Panc1 (cell line): ENCODE measurements around the gene WDR93. TPM values are rescaled to one million over a fixed set of nuclear protein-coding genes. Genes with fewer than 3 reads are reported as not detected.

ENCODE experiments used
- ATAC-seq: fragments of 200-7000 bp; cut with Tn5 transposase; 2 replicates; pipeline ENCODE4 v1.9.1; 2020; ENCODE audit warnings: mild to moderate bottlenecking, moderate library complexity
- BruUV-seq: library from RNA; stranded (reverse); fragments of 400-500 nt; replicated peaks from 2 replicates; lab custom pipeline; 2021; lab: Mats Ljungman, UMichigan
- CTCF ChIA-PET: fragments of 300-600 bp; sonication (Branson Sonifier 250); formaldehyde crosslinking; loops from one replicate; lab custom pipeline; 2022; ENCODE audit warnings: antibody characterized with exemption; lab: Charles Lee
- POLR2A ChIA-PET: fragments of 300-600 bp; sonication (Branson Sonifier 250); formaldehyde crosslinking; loops from one replicate; lab custom pipeline; 2022; ENCODE audit warnings: antibody characterized with exemption; lab: Charles Lee
- DNase-seq: peaks from one replicate; pipeline ENCODE4 v3.0.0-alpha.2; 2010; ENCODE audit warnings: low read depth, low spot score
- H3K27ac ChIP-seq: 2 replicates; pipeline ENCODE4 v1.5.1; 2011; ENCODE audit warnings: mild to moderate bottlenecking, low read length, inconsistent platforms
- H3K27me3 ChIP-seq: fragments of 200-500 bp; sonication (Bioruptor generic); 2 replicates; pipeline ENCODE4 v1.6.0; 2014; ENCODE audit warnings: low read length, inconsistent platforms; ENCODE audit not compliant: control insufficient read depth, insufficient read depth
- H3K36me3 ChIP-seq: fragments of 200-500 bp; sonication (Bioruptor generic); 2 replicates; pipeline ENCODE4 v1.5.1; 2014; ENCODE audit warnings: inconsistent platforms, mild to moderate bottlenecking, low read length, moderate library complexity; ENCODE audit not compliant: control insufficient read depth, insufficient read depth
- H3K4me1 ChIP-seq: 2 replicates; pipeline ENCODE4 v1.5.1; 2011; ENCODE audit warnings: inconsistent platforms, mild to moderate bottlenecking, low read length, moderate library complexity; ENCODE audit not compliant: control insufficient read depth, insufficient read depth
- H3K4me3 ChIP-seq, 2 experiments: 2 replicates each; pipeline ENCODE4 v1.5.1; 2011 to 2012; ENCODE audit warnings: low read depth in 2 of 2, low read length in 2 of 2, mild to moderate bottlenecking in 2 of 2, inconsistent platforms in 1 of 2, moderate library complexity in 1 of 2
- H3K9me3 ChIP-seq: fragments of 200-500 bp; sonication (Bioruptor generic); 2 replicates; pipeline ENCODE4 v1.5.1; 2014; ENCODE audit warnings: low read depth, mild to moderate bottlenecking, inconsistent platforms, low read length, moderate library complexity; ENCODE audit not compliant: control insufficient read depth, insufficient read depth
- CTCF ChIP-seq: fragments of 450-650 bp; IDR thresholded peaks from 2 replicates; pipeline ENCODE4 v1.5.1; 2017; ENCODE audit warnings: mild to moderate bottlenecking
- POLR2AphosphoS5 ChIP-seq: IDR thresholded peaks from 2 replicates; pipeline ENCODE4 v1.6.1; 2012; ENCODE audit warnings: mild to moderate bottlenecking, low read depth, low read length, moderate library complexity
- REST ChIP-seq, 2 experiments: IDR thresholded peaks; 2 replicates each; pipeline ENCODE4 v1.6.1; 2011 to 2012; ENCODE audit warnings: low read depth in 2 of 2, control low read depth in 1 of 2, low read length in 1 of 2, mild to moderate bottlenecking in 1 of 2, moderate library complexity in 1 of 2; ENCODE audit not compliant: insufficient read depth in 1 of 2
- SIN3A ChIP-seq: IDR thresholded peaks from 2 replicates; pipeline ENCODE4 v1.6.1; 2012; ENCODE audit warnings: low read depth, mild to moderate bottlenecking, low read length, moderate library complexity, borderline replicate concordance; ENCODE audit not compliant: insufficient read depth
- TCF7L2 ChIP-seq: IDR thresholded peaks from 2 replicates; pipeline ENCODE4 v1.6.1; 2011; ENCODE audit warnings: mild to moderate bottlenecking, low read depth, low read length, inconsistent platforms
- in situ Hi-C: cut with HindIII; loops from 2 replicates; pipeline ENCODE4 v1.10.0; 2016; ENCODE audit warnings: low sequenced_read_pairs, low pct_unique_long_range_greater_than_20kb
- intact Hi-C: fragments of 100-400 bp; cut with micrococcal nuclease; formaldehyde crosslinking; loops from one replicate; pipeline ENCODE4 v1.10.0; 2022; ENCODE audit not compliant: unreplicated experiment
- total RNA-seq: library from RNA; stranded (reverse); gene quantifications from one replicate; pipeline ENCODE4 v1.2.1, GENCODE V29; 2021; ENCODE audit not compliant: unreplicated experiment

The WDR93 gene
- total RNA-seq, 1 experiment from 2014 or later: 0.18 TPM

GRCh38 chr15:89761929-89762328 lies 71.3 kb downstream of the WDR93 start:
- BruUV-seq: no TSS peak
- in situ Hi-C loops: no loop called here
- Histone ChIP-seq H3K9me3 (no peaks in the 10 kb centered on the region), H3K4me1 (peaks cover 7% of the 10 kb centered on the region; the same call in 1 of the 2 replicates), H3K4me3 (no peak overlapping the region), H3K27me3 (no peaks in the 10 kb centered on the region), H3K36me3 (no peaks in the 10 kb centered on the region), H3K27ac (no peak overlapping the region)
- TF ChIP-seq CTCF (no peak), SIN3A (no peak), POLR2AphosphoS5 (no peak)
- ATAC-seq (no peak), DNase-seq (no peak)
- CTCF ChIA-PET: interaction anchor here (0.5 to 2.5 kb wide), 5 partner anchors 22 to 149 kb away, joined by 8 to 40 read pairs (median 11); no protein-coding TSS in a partner anchor
- POLR2A ChIA-PET: interaction anchor here (0.6 kb wide), 1 partner anchor 10 kb away, joined by 5 read pairs; no protein-coding TSS in a partner anchor
- intact Hi-C loops: loop anchor here (2.0 kb wide), 1 partner anchor 113 kb away; no protein-coding TSS in a partner anchor

GRCh38 chr15:89765694-89766093 lies 75.1 kb downstream of the WDR93 start:
- in situ Hi-C loops: no loop called here
- no peak overlapping the region for H3K4me3 ChIP-seq
- intact Hi-C loops: no loop called here
- no peak for ATAC-seq
- ChIA-PET CTCF (no interaction called here), POLR2A (no interaction called here)
- TF ChIP-seq SIN3A (no peak), TCF7L2 (no peak), CTCF (no peak), POLR2AphosphoS5 (no peak), REST (IDR thresholded peaks at IDR 0.05; ENCODE audit: insufficient read depth in 1 of 2, low read depth in 2 of 2, low read length in 1 of 2) (no peak)
- H3K9me3 ChIP-seq: no peaks in the 10 kb centered on the region
- DNase-seq: no peak
- BruUV-seq: no TSS peak
- no peaks in the 10 kb centered on the region; the same call in 1 of the 2 replicates for H3K4me1 ChIP-seq
- no peak overlapping the region for H3K27ac ChIP-seq
- no peaks in the 10 kb centered on the region for H3K27me3 ChIP-seq
- no peaks in the 10 kb centered on the region for H3K36me3 ChIP-seq
